AG04450 (cell line): ENCODE data around the gene SUMO3. TPM values are rescaled to one million over a fixed set of nuclear protein-coding genes. Genes with fewer than 3 reads are reported as not detected.

Experiments
- CTCF ChIA-PET: fragments of 300-600, 350-600 bp; formaldehyde crosslinking; extraction: SDS; loops from one replicate; lab custom pipeline; 2022; ENCODE audit warnings: antibody characterized with exemption, inconsistent platforms; lab: Charles Lee
- POLR2A ChIA-PET: fragments of 350-600 bp; formaldehyde crosslinking; extraction: SDS; loops from one replicate; lab custom pipeline; 2021; ENCODE audit warnings: antibody characterized with exemption, inconsistent platforms; lab: Yijun Ruan, JAX
- DNase-seq: peaks from one replicate; pipeline ENCODE4 v3.0.0-alpha.2; 2011; ENCODE audit warnings: low read depth, low spot score
- H3K27ac ChIP-seq: one replicate; pipeline ENCODE4 v1.5.1; 2012; ENCODE audit warnings: low read depth, low read length, control low read depth
- H3K27me3 ChIP-seq: one replicate; pipeline ENCODE4 v1.6.0; 2012; ENCODE audit warnings: low read length; ENCODE audit not compliant: control insufficient read depth, insufficient read depth
- H3K4me3 ChIP-seq: 2 replicates; pipeline ENCODE4 v1.5.1; 2011; ENCODE audit warnings: mild to moderate bottlenecking, low read depth, low read length, control low read depth
- H3K9me3 ChIP-seq: 2 replicates; pipeline ENCODE4 v1.5.1; 2012; ENCODE audit warnings: low read length; ENCODE audit not compliant: control insufficient read depth, insufficient read depth
- polyA plus RNA-seq: library from polyadenylated mRNA; depleted of rRNA; stranded (reverse); fragments of >200 nt; gene quantifications from 2 replicates; pipeline ENCODE4 v1.2.3, GENCODE V29; 2011
- TF ChIP-seq, protein P1 (sequence below): IDR thresholded peaks from 2 replicates; pipeline ENCODE4 v1.5.1; 2011; ENCODE audit warnings: low read depth, low read length, control low read depth, inconsistent platforms

Gene SUMO3
- polyA plus RNA-seq, 1 experiment = 134 TPM

GRCh38 chr21:44761011-44761729 is 56.7 kb downstream of the SUMO3 start:
- Histone ChIP-seq H3K27ac (no peak overlapping the region), H3K27me3 (peaks cover 3% of the 10 kb centered on the region), H3K4me3 (no peak overlapping the region), H3K9me3 (no peaks in the 10 kb centered on the region; the same call in 1 of the 2 replicates)
- TF ChIP-seq, protein P1, sequence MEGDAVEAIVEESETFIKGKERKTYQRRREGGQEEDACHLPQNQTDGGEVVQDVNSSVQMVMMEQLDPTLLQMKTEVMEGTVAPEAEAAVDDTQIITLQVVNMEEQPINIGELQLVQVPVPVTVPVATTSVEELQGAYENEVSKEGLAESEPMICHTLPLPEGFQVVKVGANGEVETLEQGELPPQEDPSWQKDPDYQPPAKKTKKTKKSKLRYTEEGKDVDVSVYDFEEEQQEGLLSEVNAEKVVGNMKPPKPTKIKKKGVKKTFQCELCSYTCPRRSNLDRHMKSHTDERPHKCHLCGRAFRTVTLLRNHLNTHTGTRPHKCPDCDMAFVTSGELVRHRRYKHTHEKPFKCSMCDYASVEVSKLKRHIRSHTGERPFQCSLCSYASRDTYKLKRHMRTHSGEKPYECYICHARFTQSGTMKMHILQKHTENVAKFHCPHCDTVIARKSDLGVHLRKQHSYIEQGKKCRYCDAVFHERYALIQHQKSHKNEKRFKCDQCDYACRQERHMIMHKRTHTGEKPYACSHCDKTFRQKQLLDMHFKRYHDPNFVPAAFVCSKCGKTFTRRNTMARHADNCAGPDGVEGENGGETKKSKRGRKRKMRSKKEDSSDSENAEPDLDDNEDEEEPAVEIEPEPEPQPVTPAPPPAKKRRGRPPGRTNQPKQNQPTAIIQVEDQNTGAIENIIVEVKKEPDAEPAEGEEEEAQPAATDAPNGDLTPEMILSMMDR = 0 out of 2 replicates have a peak, but pooled peaks have one; percentile 29
- no peak for DNase-seq
- CTCF ChIA-PET = no interaction called here
- POLR2A ChIA-PET = no interaction called here

- TF ChIP-seq, protein P1 = no peak
- ChIA-PET POLR2A (no interaction called here), CTCF (no interaction called here)
- H3K27me3 ChIP-seq = peaks cover 3% of the 10 kb centered on the region
- no peak overlapping the region for H3K4me3 ChIP-seq
- no peak overlapping the region for H3K27ac ChIP-seq
- H3K9me3 ChIP-seq = no peaks in the 10 kb centered on the region; the same call in 1 of the 2 replicates
- DNase-seq = no peak
Observed at GRCh38 chr21:44760376-44760775, 57.5 kb downstream of the SUMO3 start.

- DNase-seq = no peak
- CTCF ChIA-PET = interaction anchor here (0.6 kb wide), 1 partner anchor 461 kb away, joined by 3 read pairs; no protein-coding TSS in a partner anchor
- TF ChIP-seq, protein P1 = no peak
Observed at GRCh38 chr21:44759628-44760285, 58.1 kb downstream of the SUMO3 start.

DNA sequence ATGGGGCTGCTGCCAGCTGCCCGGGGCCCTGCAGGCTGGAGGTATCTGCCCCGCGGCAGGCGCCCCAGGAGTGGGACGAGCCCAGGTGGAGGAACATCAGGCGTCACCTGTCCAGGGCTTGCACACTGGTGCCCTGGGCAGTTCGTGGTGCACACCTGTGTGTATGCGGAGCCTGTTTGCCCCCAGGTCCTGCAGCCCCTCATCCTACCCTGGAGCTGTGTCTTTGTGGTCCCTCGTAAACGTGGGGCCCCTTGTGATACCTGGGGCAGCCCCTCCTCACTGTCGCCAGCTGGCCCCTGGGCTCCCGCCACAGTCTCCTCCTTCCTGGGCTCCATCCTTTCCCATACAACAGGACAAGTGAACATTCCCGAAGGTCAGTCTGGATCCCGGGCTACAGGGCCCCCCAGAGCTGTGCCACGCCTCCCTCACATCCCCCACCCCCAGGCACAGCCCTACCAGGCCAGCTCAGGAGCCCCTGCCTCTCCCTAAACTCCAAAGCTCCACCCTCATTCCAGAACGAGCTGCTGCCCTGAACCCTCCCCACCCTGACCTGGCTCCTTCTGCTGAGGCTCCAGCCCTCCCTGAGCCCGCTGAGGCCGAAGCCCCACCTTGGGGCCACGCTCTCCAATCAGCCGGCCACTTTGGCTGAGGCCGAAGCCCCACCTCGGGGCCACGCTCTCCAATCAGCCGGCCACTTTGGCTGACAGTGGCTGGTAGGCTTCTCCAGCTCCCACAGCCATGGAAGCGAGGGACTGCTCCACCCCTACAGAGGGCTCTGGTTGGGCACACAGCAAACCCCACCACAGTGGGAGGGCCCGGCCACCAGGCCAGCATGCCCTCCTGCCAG is 58.9 kb downstream of the SUMO3 start:
- CTCF ChIA-PET = interaction anchor here (0.6 kb wide), 1 partner anchor 460 kb away, joined by 3 read pairs; no protein-coding TSS in a partner anchor
- TF ChIP-seq, protein P1 = no peak

More at GRCh38 chr21:44759628-44760285, 58.1 kb downstream of the SUMO3 start:
- Histone ChIP-seq H3K9me3 (no peaks in the 10 kb centered on the region; the same call in 1 of the 2 replicates), H3K4me3 (no peak overlapping the region), H3K27ac (no peak overlapping the region), H3K27me3 (peaks cover 3% of the 10 kb centered on the region)
- POLR2A ChIA-PET = no interaction called here

More for the DNA sequence above, 58.9 kb downstream of the SUMO3 start:
- Histone ChIP-seq H3K9me3 (no peaks in the 10 kb centered on the region; the same call in 1 of the 2 replicates), H3K27ac (no peak overlapping the region), H3K4me3 (no peak overlapping the region), H3K27me3 (peaks cover 3% of the 10 kb centered on the region)
- POLR2A ChIA-PET = no interaction called here
- DNase-seq = no peak
